GM10847 (cell line): Measurements from ENCODE around the gene VPS45.

Experiments used
- POLR2A ChIP-seq: IDR thresholded peaks from 2 replicates; pipeline ENCODE4 v1.6.1; 2011; ENCODE audit not compliant: insufficient read length; ENCODE audit errors: extremely low read depth

The VPS45 gene

GRCh38 chr1:150109586-150109985, 42.0 kb downstream of the VPS45 start:
- TF ChIP-seq POLR2A: no peak

DNA sequence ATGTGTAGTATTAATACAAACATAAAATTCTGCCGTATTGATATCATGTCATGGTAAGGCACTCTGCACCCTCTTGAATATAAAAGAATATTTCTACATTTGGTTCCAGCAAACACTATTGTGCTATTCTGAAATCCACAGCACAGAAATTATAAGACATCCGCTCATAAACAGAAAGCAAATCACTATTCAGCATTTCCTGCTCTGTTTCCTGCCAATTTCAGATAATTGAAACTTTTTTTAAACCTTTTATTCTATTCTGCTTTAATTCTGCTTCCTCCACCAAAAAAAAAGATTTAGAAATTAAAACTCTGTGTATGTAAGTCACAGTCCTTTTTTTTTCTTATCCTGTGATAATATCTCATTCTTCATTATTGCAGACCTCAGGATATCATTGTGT, 42.5 kb downstream of the VPS45 start:
- no peak for TF ChIP-seq POLR2A

DNA sequence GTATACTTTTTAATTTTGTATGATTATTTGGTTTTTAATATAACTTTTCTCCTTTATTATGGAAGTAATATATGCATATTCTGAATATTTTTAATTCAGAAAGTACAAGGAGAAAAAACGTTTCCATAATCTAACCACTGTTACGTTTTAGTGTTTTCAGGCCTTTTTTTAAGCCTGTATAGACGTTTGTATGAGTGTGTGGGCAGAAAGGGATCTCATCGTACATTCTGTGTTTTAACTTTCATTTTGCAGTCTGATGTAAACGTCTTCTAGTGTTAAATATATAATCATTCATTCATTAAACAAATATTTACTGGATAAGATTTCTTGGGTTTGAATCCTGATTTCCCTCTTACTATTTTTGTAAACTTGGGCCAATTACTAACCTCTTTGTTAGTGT, 44.1 kb downstream of the VPS45 start:
- TF ChIP-seq POLR2A: no peak

- TF ChIP-seq POLR2A: no peak
These were observed 47.5 kb downstream of the VPS45 start for GRCh38 chr1:150115121-150115520.

DNA sequence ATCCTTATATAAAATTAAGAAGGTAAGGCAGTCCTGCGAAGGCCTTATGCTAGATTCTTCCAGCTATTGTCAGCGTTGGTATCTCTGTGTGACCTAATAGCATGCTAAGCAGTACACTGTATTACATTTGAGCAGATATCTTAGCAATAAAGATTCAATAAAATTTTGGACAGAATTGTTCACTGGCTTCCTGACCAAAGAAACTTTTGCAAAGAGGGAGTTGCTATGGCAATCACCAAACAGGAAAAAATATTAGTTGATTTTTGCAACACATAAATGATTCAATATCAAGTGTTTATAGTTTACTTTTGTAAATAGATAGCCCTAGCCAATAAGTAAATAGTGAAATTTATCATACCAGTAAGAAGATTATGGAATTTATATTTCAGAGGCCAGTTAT, 51.1 kb downstream of the VPS45 start:
- no peak for TF ChIP-seq POLR2A

DNA sequence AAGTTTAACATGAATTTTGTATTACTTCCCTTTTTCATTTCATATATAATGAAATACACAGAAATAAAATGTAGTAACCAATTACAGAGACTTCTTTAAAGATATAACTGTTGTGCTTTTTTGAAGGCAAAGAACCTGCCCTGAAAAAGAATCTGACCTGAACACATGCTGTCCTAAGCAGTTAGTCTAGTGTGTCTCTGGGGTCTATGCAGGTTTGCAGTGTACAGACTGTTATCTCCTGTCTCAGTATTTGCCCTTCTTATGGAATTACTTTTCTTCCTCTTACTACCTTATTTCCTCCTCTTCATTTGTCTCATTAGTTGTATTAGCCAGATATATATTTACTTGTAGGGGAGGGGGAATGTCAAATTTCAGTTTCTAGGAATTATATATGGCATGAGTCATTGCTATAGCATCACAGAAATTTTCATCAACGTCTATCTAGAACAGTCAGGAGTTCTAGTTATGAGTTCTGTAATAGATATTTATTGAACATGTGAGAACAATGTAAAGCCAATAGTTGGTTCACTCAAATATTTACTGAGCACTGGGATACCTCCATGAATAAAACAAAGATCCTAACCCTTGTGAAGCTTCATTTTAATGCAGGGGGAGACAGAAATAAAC, 53.8 kb downstream of the VPS45 start:
- no peak for TF ChIP-seq POLR2A

DNA sequence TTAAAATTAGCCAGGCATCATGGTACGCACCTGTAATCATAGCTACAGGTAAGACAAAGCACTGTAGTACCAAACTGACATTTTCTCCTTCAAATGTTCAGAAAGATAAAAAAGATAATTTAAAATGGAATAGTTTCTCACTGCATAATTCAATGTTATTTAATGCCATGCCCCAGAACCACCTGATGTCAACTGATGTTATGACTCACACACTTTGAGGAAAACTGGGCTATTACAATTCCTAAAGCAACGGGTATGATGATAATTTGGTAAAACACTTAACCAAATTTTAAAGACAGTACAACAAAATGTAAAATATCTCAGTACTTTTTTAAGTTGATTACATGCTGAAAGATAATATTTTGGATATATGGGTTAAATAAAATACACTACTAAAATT, 59.2 kb downstream of the VPS45 start:
- no peak for TF ChIP-seq POLR2A

- TF ChIP-seq POLR2A: no peak
These were observed 59.9 kb downstream of the VPS45 start for GRCh38 chr1:150127464-150127863.

DNA sequence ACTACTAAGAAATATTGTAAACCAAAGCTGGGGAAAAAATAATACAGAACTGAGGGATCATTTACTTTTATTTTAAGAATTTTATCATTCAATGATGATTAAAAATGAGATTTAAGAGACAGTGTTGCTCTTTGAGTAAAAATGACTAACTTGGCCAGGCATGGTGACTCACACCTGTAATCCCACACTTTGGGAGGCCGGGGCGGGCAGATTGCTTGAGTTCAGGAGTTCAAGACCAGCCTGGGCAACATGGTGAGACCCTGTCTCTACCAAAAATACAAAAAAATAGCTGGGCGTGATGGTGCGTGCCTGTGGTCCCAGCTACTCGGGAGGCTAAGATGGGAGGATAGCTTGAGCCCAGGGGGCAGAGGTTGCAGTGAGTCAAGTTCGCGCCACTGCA, 60.3 kb downstream of the VPS45 start:
- no peak for TF ChIP-seq POLR2A

GRCh38 chr1:150132372-150132771, 64.8 kb downstream of the VPS45 start:
- no peak for TF ChIP-seq POLR2A

GRCh38 chr1:150134537-150134936, 67.0 kb downstream of the VPS45 start:
- no peak for TF ChIP-seq POLR2A

GRCh38 chr1:150138044-150138443, 70.5 kb downstream of the VPS45 start:
- TF ChIP-seq POLR2A: no peak

DNA sequence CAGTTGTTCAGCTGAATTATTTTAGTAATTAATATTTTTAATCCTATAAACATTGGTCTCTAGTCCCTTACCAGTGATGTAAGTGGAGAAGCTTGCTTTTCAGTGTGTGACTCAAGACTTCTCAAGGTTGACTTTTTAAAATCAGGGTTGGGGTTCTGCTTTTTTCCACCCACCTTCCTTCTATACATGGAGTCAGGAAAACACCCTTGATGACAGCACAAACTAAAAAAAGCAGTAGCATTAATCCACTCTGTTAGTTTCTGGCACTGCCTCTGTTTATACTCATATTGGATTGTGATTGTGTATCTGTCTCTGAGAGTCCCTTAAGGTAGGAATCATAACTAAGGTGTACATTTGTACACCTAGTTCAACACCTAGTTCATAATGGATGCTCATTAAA, 73.9 kb downstream of the VPS45 start:
- TF ChIP-seq POLR2A: no peak

GRCh38 chr1:150142083-150142482, 74.5 kb downstream of the VPS45 start:
- no peak for TF ChIP-seq POLR2A

DNA sequence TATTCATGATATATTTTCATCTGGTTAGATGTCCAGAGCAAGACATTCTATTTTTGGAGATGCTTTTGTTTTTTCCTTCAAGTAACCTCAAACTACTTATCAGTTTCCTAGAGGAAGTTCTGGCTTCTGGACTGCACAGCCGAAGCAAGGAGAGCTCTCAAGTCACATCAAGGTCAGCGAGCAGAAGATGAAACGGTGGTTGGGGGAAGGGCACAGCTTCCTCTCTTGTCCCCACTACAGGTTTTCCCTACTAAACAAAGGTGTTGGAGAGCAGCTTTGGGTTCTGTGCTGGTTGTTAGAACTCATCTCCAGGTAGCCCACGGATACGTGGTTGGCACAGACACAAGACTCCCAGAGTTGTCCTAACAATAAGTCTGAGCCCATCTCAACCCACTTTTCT, 77.0 kb downstream of the VPS45 start:
- no peak for TF ChIP-seq POLR2A

GRCh38 chr1:150146849-150147542, 79.4 kb downstream of the VPS45 start:
- no peak for TF ChIP-seq POLR2A

GRCh38 chr1:150148837-150149270, 81.3 kb downstream of the VPS45 start:
- no peak for TF ChIP-seq POLR2A
